Lower leg skin (tissue), 3 donors: ENCODE data around the gene USF1.

Source experiments
- POLR2A ChIP-seq, 2 donors: fragments of 450-650 bp; IDR thresholded peaks; one replicate each; pipeline ENCODE4 v1.6.1; 2016 to 2017; ENCODE audit warnings: antibody characterized with exemption in 2 of 2, mild to moderate bottlenecking in 1 of 2, moderate library complexity in 1 of 2
- TF ChIP-seq, protein P1 (sequence below), 3 donors: fragments of 450-650 bp; IDR thresholded peaks; one replicate each; pipeline ENCODE4 v1.5.1; 2016; ENCODE audit warnings: antibody characterized with exemption in 3 of 3, mild to moderate bottlenecking in 3 of 3, moderate library complexity in 2 of 3

DNA sequence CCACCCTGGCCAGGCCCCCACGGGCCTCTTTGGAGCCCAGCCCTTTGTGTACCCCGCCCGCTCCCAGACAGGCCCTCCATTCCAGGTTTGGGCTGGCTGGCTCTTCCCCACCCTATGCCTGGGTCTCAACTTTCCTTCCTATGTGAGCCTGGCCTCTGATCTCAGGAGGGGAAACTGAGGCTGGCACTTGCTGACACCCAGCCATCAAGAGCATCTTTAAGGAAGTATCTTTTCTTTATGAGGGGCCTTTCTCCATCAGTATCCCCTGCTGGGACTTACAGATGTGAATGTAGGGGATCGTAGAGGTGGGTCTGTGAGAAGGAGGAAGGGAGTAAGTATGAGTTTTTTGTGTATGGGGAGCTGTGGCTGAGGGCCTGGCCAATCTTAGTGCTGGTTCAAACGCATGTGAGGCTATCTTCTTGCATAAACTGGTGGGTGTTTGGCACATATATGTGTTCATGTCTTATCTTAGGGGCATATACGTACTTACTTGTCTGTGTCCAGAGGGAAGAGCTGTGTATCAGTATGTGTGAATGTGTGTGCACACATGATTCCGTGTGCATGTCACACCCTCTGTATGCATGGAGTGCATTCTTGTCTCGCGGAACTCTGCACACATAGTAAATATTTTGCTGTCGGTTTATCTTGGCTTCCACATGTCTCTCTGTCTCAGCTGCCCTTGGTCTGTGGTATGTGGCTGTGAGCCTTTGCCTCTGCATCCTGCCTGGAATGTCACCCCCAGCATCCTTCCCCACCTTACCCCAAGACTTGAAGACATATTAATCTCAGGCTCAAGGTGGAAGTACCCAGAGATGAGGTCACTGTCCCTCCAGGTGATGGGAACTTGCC lies 38.2 kb upstream of the USF1 start:
- TF ChIP-seq, protein P1, sequence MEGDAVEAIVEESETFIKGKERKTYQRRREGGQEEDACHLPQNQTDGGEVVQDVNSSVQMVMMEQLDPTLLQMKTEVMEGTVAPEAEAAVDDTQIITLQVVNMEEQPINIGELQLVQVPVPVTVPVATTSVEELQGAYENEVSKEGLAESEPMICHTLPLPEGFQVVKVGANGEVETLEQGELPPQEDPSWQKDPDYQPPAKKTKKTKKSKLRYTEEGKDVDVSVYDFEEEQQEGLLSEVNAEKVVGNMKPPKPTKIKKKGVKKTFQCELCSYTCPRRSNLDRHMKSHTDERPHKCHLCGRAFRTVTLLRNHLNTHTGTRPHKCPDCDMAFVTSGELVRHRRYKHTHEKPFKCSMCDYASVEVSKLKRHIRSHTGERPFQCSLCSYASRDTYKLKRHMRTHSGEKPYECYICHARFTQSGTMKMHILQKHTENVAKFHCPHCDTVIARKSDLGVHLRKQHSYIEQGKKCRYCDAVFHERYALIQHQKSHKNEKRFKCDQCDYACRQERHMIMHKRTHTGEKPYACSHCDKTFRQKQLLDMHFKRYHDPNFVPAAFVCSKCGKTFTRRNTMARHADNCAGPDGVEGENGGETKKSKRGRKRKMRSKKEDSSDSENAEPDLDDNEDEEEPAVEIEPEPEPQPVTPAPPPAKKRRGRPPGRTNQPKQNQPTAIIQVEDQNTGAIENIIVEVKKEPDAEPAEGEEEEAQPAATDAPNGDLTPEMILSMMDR (IDR thresholded peaks at IDR 0.05): no peak
- no peak for TF ChIP-seq POLR2A (IDR thresholded peaks at IDR 0.05)
